ENCODE results near the gene PLA2G4A.

Gene PLA2G4A

GRCh38 chr1:186978596-186979556, 150.1 kb downstream of the PLA2G4A start:
- DNase-seq: peak; percentile 61 to 69

GRCh38 chr1:186980400-186980799, 151.7 kb downstream of the PLA2G4A start:
- no peak for DNase-seq

- DNase-seq: no peak
Observed at GRCh38 chr1:186982116-186982515, 153.4 kb downstream of the PLA2G4A start.

GRCh38 chr1:186983327-186983726, 154.6 kb downstream of the PLA2G4A start:
- peak; percentile 31 to 53 for DNase-seq

- no peak for DNase-seq
Observed at GRCh38 chr1:186984959-186985358, 156.2 kb downstream of the PLA2G4A start.

GRCh38 chr1:186985889-186986491, 157.2 kb downstream of the PLA2G4A start:
- DNase-seq: peak; percentile 52 to 60

- DNase-seq: no peak
Observed at GRCh38 chr1:186987065-186987464, 158.3 kb downstream of the PLA2G4A start.

GRCh38 chr1:186987769-186988168, 159.0 kb downstream of the PLA2G4A start:
- DNase-seq: no peak

- DNase-seq: no peak
Observed at GRCh38 chr1:186993996-186994395, 165.2 kb downstream of the PLA2G4A start.

GRCh38 chr1:186994897-186995296, 166.1 kb downstream of the PLA2G4A start:
- DNase-seq: peak; percentile 78 to 96

GRCh38 chr1:186996816-186997215, 168.1 kb downstream of the PLA2G4A start:
- DNase-seq: peak in 1 of 2 donors; percentile 16

- no peak for DNase-seq
Observed at GRCh38 chr1:186997877-186998276, 169.1 kb downstream of the PLA2G4A start.

- DNase-seq: no peak
Observed at GRCh38 chr1:186999506-186999905, 170.8 kb downstream of the PLA2G4A start.

GRCh38 chr1:187001198-187001889, 172.6 kb downstream of the PLA2G4A start:
- peak; percentile 72 to 84 for DNase-seq

- DNase-seq: no peak
Observed at GRCh38 chr1:187003353-187003752, 174.6 kb downstream of the PLA2G4A start.

GRCh38 chr1:187006896-187007295, 178.1 kb downstream of the PLA2G4A start:
- DNase-seq: no peak

GRCh38 chr1:187009320-187009719, 180.6 kb downstream of the PLA2G4A start:
- DNase-seq: no peak

- no peak for DNase-seq
Observed at GRCh38 chr1:187010571-187011309, 182.0 kb downstream of the PLA2G4A start.

GRCh38 chr1:187013582-187014200, 184.9 kb downstream of the PLA2G4A start:
- no peak for DNase-seq

- no peak for DNase-seq
Observed at GRCh38 chr1:187018291-187018690, 189.5 kb downstream of the PLA2G4A start.

GRCh38 chr1:187027253-187027652, 198.5 kb downstream of the PLA2G4A start:
- DNase-seq: no peak

All from inflammatory macrophage (primary cell).